HG03378 (cell line): ENCODE data around the gene MTHFD1L.

ENCODE experiments used
- ATAC-seq: cut with Tn5 transposase; IDR thresholded peaks from one replicate; pipeline ENCODE4 v1.9.1; 2021; ENCODE audit warnings: mild to moderate bottlenecking, moderate library complexity; ENCODE audit not compliant: unreplicated experiment

Gene MTHFD1L

DNA sequence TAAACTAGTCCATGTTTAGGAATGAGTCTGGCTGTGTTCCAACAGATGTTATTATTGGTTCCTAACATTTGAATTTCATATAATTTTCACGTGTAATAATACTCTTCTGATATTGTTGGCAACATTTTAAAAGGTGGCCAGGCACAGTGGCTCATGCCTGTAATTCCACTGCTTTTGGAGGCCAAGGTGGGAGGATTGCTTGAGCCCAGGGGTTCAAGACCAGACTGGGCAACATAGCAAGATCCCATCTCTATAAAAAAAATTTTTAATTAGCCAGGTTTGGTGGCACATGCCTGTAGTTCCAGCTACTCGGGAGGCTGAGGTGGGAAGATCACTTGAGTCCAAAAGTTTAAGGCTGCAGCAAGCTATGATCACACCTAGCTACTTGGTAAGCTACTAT is 116.2 kb downstream of the MTHFD1L start:
- ATAC-seq: no peak

DNA sequence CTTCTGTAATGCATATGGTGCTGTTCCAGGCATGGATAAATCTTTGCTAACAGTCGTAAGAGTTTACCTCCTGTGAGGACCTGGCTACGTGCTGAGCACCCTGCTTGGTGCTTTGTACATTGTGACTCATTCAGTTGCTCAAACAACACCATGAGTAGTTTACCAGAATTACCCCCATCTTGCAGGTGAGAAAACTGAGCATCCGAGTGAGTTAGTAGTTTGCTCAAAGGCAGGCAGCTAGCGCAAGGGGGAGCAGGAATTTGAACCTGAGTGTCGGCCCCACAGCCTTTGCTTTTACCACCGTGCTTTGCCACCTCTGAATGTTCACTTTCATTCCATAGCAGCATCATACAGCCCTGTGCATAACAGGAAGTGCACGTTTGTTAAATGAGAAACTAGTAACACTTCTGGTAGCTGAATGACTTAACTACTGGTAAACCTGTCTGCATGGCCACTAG is 121.9 kb downstream of the MTHFD1L start:
- ATAC-seq: peak; percentile 96

DNA sequence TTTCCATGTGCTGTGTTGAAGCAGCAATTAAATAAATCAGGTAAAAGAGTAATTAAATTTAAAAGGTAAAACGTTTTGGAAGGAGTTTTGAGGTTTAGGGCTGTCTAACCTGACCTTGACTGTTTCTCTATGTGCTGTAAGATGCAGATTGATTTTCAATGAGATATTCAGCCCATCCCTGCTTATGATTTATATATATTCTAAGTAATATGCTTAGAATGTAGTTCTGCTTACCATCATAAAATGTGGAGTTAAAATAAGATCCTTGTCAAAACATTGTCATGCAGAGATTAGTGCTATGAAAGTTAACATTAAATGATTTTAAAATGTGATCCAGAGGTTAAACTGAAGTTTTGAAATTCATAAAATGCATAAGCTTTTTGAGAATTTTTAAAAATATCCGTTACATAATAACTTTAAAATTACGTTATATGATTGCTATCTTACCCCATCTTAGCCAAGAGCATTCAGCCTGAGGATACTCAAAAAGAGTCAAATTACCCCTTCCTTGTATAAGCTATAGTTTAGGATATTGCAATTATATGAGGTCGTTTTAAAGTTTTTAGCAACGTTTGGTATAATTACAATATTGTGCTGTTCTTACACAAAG is 122.5 kb downstream of the MTHFD1L start:
- ATAC-seq: no peak

DNA sequence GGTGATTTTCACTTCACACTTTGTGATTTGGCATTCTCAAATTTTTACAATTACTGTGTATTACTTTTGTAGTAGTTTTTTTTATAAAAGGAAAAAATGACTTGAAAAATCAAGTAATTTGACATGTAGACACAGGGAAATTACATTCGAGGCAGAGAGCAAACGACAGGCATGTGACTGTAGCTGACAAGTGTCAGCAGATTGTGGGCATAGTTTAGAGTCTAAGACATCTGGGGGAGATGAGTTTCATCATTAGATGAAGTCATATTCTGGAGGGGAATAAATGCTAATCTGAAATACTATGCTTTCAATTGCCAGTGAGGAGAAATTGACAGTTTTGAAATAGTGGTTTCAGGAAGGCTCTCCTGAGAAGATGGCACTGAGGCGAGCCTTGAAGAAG is 126.0 kb downstream of the MTHFD1L start:
- no peak for ATAC-seq

DNA sequence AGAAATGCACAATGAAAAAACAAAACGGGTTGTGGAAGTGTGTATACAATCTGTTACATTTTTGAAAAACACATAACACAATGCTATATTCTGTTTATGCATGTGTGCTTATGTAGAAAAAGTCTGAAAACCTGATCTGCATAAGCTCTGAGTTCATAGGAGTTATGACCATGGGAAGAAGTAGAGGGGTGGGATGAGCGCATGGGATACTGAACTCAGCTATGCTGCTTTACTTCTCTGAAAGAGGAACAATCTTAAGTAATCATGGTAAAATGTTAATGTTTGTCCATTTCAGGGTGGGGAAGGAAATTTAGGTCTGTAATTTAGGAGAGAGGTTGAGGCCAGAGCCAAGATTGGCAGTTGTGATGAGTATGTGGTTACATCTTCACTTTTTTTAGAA is 126.8 kb downstream of the MTHFD1L start:
- ATAC-seq: no peak

DNA sequence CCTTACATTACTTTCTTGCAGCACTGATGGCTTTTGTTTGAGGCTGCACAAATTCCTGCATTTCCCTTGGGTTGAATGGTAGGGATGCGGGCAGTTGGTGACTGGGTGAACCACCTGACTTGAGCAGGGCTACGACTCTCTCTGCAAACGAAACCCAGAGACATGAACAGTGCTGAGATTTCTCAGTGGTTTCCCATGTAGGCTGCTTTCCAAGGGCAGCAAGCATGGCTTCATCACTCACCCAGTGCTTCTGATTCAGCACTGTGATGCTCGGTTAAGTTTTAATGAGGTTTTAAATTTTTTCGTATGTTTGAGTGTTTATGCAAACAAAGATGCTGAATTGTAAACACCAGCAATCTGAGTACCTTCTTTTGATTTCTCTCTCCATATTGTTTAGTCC is 127.2 kb downstream of the MTHFD1L start:
- no peak for ATAC-seq

DNA sequence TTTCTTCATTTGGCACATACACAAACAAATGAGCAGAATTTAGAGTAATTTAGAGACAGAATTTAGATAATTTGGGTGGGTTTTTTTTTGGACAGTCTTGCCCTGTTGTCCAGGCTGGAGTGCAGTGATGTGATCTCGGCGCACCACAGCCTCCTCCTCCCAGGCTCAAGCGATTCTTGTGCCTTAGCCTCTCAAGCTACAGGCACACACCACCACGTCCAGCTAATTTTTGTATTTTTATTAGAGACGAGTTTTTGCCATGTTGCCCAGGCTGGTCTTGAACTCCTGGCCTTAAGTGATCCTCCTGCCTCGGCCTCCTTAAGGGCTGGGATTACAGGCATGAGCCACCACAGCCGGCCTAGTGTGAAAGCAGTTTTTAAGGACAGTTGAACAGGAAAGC is 127.8 kb downstream of the MTHFD1L start:
- no peak for ATAC-seq

DNA sequence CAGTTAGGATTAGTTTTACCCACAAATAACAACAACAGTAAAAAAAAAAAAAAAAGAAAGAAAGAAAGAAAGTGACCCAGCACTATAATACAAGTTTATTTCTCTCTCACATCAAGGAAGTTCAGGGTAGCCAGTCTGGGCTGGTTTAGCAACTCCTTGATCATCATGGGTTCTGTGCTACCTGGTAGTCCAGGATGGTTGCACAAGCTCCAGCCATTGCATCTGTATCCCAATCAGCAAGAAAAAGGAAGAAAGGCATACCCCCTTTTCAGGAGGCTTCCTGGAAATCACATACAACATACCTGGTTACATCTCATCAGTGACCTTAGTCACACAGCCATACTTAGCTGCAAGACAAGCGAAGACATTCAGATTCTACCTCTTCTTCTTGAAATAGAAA is 128.5 kb downstream of the MTHFD1L start:
- ATAC-seq: no peak

DNA sequence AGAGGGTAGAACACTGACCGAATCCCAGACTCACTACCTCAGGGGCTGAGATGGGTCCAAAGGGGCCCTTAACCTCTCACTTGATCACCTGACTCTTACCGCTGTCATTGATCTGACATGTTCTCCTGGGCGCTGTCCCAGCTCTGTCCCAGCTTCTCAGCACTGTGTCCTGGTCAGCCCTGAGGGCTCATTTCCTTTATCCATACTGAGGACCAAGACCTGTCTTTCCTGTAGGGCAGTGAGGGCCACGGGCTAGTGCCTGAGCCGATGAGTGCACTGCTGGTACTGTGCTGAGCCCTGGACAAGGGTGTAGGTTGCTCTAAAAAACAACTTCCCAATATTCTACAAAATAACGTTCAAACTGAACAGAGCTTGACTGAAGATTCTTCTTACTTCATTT is 131.5 kb downstream of the MTHFD1L start:
- no peak for ATAC-seq

DNA sequence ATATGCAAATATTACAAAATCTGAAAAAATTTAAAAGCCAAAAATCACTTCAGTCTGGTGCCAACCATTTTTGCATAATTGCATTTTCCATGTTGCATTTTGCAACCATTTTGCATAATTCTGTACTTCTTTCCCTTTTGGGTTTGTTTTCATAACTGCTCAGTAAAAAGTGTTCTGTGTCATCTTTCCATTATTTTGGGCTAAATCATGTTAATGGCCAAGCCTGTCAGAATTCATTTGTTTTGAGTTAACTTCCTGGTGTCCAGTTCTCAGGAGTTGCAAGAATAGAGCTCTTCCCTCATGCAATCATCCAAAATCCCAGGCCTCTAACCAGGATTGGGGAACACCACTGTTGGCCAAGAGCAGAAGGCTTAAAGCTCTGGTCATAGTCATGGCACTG is 133.6 kb downstream of the MTHFD1L start:
- no peak for ATAC-seq

DNA sequence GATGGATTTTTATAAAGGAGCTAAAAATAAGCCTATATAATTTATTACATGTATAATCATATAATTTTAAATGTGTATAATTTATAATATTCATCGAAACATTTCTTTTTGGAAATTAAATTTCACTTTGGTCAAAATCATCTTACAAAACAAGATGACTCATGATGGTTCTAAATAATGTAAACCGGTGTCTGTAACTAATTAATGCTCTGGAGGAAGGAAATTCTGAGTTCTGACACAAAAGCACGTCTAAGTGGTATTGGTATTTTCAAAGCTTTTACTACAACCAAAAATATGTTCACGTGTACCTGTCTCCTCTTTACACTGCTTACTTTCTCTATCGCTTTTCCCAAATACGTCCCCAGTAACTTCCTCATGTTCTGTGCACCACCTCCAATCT is 134.1 kb downstream of the MTHFD1L start:
- no peak for ATAC-seq

DNA sequence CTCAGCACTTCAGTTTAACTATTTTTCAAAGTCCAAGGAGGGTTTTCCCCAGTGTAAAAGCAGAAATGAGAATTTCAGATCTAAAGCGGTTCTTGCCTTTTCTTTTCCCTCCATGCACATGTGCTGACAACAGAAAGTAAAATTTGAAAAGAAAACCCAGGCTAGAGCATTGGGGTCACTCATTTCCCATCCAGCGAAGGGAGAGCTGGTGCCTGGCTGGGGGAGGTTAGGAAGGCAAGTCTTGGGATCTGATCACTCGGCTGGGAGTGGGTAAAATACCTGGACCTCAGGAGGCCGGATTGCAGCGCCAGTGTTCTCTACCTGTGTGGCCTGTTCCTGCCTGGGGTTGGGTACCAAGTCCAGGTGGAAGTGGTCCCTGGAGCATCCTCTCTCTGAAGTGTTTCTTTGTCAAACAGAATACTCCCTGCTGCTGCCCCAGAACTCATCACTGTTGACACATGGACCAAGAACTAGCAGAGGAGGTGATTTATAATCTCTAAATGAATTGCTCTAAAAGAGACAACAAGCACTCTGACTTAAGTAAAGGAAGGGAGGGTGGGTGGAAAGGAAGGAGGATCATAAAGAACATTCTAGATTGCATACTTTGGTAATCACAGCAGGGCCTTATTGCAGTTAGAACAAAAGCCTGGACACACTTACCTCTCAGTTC is 136.0 kb downstream of the MTHFD1L start:
- ATAC-seq: peak; percentile 81

DNA sequence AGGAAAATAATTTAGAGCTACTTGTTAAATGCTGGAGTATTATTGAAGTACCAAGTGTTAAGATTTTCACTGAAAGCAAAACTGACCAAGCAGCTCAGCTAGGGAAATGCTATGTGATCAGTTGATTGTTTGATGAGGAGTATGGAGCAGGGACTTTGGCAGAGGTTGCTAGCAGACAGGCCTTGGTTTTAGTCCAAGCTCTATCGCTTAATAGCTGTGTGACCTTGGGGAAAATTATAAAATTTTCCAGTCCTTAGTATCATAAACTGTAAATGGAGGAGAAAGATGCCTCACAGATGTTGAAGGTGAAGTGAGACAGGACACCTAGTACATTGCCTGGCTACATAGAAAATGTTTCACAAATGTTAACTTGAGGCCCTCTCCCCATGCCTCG is 136.6 kb downstream of the MTHFD1L start:
- no peak for ATAC-seq

DNA sequence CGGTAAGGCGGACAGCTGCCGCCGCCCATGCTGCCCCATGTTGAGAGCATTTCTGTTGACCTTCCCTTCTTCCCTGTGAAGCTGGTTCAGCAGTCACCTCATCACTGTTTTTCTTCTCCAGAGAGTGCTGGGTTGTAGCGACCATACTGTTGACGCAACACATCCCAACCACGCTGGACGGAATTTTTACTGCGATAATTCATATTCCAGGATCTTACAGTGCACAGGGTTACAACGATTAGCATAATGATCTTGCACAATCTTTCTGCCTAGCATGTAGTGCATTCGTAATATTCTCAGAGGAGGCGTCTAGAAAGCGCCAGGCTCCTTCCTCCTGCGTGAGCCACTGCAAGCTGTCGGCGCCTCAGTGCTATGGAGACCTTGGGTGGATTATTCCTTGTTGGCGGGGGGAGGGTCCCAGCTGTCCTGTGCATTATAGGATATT is 137.0 kb downstream of the MTHFD1L start:
- no peak for ATAC-seq

DNA sequence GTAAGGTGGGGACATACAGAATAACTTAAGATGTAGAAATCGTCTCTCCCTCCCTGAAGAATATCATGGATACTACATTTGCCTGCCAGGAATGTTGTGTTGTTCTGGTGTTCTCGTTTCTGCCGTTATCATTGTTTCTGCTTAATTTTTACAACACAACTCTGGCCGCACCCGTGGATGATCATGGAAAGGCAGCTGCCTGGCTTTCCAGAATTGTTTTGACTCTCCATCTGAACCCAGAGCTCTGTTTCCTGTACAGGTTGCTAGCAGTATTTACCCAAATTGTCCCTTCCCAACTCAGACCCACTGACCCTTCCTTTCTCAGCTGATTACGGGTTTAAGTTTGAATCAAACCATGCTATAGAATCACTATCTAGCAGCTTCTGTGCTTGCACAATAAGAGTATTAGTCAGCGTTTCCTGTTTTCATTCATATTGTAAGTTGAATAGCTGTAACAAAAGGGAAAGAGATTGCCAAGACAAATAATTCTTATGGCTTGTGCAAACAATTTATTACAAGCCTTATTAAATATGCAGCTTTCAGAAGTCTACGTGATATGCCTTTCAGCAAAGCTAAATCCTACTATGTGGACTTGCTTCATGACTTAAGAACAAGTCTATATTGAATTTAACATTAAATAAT is 139.0 kb downstream of the MTHFD1L start:
- ATAC-seq: no peak

DNA sequence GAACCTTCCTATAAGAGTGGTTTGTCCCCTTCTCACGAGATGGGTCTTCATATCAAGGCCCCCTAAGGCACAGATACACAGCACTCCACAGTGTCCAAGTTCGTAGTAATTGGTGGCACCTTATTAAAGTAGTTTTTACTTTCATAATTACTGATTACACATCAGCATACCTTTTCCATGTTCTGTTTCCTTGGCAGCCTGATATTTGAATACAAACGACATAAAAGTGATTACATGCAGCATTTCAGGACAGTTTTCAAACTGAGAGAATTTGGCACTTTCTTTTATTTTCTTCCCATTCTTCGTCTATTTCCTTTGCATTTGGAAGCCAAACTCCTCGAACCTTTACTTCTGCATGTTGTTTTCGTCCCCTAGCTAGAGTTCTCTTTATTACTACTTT is 139.7 kb downstream of the MTHFD1L start:
- no peak for ATAC-seq

DNA sequence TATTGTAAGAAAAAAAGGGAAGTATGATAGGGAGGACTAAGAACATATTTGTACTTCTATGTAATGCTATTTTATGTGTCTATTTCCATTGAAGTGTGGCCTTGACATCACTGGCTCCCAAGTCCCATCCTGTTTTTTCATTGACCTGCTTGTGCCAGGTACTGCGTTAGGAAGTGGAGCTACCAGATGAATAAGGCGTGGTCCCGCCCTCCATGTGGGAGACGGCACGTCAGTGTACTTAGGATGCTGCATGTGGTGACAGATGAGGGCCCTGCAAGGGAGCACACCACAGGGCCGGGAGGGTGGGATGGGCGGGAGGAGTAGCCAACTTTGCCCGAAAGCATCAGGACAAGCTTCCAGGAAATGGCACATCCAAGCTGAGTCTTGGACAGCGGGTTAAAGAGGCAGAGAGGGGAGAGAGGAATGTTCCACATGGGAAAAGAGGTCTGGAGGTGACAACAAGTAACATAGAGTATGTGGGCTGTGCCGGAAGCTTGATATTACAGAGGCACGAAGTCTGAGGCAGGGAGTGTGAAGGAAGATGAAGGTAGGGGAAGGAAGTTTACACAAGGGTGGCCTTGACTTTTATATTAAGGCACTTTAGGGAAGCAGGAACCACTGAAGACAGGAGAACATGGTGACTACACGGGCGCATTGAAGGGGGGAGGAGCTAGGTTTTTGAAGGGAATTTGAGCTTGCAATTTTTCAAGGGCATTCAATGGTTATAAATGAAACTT is 140.6 kb downstream of the MTHFD1L start:
- no peak for ATAC-seq

DNA sequence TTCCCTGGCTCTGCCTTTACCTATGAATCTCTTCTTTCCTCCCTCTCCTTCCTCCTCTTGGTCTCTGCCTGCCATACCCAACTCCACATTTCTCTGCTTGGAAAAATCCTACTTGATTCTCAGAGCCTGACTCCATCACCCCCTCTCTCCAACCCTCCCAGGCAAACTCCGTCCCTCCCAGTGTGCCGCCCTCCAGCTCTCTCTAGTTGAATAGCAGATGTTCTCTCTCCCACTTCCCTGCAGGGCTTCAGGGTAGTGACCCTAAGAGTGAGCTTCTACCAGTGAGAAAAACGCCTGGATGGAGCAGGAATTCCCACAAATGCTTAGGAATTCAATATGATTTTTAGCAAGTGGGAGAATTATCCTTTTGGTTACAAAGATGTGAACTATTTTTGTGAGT is 141.6 kb downstream of the MTHFD1L start:
- ATAC-seq: no peak

DNA sequence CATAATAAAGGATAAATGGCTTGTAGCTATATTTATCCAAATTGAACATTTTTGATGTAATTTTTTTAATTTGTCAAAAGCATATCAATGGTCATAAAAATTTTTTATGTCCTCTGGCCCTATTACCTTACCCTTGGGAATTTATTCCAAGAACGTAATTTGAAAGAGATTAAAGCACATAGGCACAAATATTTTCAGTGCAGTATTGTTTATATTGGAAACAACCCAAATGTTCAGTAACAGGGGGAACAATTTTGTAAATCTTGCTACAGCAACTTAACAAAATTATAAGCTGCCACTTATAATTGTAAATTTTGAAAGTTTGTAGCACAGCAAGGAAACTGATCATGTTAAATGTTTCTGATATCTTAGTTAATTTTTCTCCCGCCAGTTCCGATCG is 142.4 kb downstream of the MTHFD1L start:
- no peak for ATAC-seq

DNA sequence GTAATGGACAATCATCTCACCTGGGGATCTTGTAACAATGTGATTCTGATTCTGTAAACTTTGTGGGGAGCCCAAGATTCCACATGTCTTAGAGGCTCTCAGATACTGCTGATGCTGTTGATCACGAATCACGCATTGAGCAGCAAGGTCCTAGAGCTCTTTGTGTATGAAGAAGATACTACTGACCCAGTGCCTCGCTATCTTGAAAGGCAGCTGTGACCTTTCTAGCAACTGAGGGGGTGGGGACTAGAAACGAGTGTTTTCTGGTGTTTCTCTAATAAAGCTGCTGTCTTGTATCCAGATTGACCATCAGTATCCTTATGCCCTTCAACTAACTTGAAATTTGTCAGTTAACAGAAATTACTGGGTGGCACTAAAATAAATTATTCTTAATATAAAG is 142.9 kb downstream of the MTHFD1L start:
- no peak for ATAC-seq

DNA sequence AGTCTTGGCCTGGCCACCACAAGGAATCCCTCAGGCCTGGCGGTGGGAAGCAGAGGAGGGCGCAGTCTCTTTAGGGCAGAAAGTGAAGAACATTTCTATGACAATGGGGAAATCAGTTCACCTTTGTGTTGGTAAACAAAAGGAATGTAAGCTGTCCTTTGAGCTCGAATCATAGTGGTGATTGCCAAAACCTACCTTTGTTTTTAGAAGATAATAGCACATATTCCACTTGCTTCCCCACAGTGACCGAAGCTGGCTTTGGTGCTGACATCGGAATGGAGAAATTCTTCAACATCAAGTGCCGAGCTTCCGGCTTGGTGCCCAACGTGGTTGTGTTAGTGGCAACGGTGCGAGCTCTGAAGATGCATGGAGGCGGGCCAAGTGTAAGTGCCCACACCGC is 144.1 kb downstream of the MTHFD1L start:
- no peak for ATAC-seq

DNA sequence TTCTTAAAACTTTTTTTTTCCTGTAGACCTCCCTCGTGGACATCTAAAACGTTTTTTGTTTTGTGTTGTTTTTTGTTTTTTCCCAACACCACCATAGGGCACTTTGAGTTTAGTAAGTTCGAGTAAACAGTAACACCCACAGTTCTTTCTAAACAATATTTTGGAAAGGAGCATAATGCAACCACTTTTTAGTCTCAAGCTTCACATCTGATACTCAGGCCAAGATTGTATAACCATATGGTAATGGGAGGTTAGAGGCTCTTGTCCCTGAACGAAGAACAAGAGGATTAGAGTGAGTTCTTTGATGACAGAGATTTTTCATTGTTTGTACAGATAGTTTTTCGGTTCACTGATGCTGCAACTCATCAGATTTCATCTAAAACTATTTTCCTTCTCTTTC is 144.6 kb downstream of the MTHFD1L start:
- ATAC-seq: no peak
